ENCODE results near the gene LAMP5.

DNA sequence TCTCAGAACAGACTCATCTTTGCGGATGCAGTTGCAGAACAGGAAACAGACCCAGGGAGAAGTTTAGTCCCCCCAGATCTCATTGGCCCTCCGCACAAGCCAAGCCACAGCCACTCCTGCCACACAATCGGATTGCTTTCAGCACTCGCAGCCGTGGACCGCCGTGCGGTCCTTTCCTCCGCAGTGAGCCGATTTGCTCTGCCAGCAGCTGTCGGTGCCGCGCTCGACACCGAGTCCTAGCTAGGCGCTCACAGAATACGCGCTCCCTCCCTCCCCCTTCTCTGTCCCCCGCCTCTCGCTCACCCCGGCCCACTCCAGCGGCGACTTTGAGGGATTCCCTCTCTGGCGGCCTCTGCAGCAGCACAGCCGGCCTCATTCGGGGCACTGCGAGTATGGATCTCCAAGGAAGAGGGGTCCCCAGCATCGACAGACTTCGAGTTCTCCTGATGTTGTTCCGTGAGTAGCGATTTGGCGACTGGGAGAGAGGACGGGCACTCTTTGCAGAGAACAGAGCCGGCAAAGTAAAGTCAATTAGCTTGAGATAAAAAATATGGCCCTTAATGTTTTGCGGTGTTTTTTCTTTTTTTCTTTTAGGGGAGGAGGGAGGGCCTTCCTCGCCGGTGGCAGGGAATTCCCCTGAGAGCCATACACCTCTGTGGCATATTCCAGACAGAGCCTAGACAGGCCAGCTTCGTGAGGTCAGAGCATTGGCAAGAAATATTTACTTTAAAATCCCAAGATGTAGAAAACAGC, at the start of gene LAMP5:
- TF ChIP-seq, protein P1, sequence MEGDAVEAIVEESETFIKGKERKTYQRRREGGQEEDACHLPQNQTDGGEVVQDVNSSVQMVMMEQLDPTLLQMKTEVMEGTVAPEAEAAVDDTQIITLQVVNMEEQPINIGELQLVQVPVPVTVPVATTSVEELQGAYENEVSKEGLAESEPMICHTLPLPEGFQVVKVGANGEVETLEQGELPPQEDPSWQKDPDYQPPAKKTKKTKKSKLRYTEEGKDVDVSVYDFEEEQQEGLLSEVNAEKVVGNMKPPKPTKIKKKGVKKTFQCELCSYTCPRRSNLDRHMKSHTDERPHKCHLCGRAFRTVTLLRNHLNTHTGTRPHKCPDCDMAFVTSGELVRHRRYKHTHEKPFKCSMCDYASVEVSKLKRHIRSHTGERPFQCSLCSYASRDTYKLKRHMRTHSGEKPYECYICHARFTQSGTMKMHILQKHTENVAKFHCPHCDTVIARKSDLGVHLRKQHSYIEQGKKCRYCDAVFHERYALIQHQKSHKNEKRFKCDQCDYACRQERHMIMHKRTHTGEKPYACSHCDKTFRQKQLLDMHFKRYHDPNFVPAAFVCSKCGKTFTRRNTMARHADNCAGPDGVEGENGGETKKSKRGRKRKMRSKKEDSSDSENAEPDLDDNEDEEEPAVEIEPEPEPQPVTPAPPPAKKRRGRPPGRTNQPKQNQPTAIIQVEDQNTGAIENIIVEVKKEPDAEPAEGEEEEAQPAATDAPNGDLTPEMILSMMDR (conservative IDR thresholded peaks at IDR 0.05; ENCODE audit: low read depth in 2 of 2): no peak
- no peak for TF ChIP-seq ZNF331 (CRISPR knock-in tag; IDR thresholded peaks at IDR 0.05; ENCODE audit: low read depth)
- TF ChIP-seq POLR2AphosphoS5 (IDR thresholded peaks at IDR 0.05; ENCODE audit: low read depth): no peak
- TF ChIP-seq, protein P2, sequence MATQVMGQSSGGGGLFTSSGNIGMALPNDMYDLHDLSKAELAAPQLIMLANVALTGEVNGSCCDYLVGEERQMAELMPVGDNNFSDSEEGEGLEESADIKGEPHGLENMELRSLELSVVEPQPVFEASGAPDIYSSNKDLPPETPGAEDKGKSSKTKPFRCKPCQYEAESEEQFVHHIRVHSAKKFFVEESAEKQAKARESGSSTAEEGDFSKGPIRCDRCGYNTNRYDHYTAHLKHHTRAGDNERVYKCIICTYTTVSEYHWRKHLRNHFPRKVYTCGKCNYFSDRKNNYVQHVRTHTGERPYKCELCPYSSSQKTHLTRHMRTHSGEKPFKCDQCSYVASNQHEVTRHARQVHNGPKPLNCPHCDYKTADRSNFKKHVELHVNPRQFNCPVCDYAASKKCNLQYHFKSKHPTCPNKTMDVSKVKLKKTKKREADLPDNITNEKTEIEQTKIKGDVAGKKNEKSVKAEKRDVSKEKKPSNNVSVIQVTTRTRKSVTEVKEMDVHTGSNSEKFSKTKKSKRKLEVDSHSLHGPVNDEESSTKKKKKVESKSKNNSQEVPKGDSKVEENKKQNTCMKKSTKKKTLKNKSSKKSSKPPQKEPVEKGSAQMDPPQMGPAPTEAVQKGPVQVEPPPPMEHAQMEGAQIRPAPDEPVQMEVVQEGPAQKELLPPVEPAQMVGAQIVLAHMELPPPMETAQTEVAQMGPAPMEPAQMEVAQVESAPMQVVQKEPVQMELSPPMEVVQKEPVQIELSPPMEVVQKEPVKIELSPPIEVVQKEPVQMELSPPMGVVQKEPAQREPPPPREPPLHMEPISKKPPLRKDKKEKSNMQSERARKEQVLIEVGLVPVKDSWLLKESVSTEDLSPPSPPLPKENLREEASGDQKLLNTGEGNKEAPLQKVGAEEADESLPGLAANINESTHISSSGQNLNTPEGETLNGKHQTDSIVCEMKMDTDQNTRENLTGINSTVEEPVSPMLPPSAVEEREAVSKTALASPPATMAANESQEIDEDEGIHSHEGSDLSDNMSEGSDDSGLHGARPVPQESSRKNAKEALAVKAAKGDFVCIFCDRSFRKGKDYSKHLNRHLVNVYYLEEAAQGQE (IDR thresholded peaks at IDR 0.05; ENCODE audit: unreplicated experiment): peak; percentile 62
- no peak for TF ChIP-seq STAT1 (IDR thresholded peaks at IDR 0.05; ENCODE audit: unreplicated experiment)
- TF ChIP-seq EZH2phosphoT487 (IDR thresholded peaks at IDR 0.05; ENCODE audit: unreplicated experiment): no peak
- TF ChIP-seq EZH2 (IDR thresholded peaks at IDR 0.05; ENCODE audit: low read depth, unreplicated experiment): peak; percentile 82
- TF ChIP-seq, protein P3, sequence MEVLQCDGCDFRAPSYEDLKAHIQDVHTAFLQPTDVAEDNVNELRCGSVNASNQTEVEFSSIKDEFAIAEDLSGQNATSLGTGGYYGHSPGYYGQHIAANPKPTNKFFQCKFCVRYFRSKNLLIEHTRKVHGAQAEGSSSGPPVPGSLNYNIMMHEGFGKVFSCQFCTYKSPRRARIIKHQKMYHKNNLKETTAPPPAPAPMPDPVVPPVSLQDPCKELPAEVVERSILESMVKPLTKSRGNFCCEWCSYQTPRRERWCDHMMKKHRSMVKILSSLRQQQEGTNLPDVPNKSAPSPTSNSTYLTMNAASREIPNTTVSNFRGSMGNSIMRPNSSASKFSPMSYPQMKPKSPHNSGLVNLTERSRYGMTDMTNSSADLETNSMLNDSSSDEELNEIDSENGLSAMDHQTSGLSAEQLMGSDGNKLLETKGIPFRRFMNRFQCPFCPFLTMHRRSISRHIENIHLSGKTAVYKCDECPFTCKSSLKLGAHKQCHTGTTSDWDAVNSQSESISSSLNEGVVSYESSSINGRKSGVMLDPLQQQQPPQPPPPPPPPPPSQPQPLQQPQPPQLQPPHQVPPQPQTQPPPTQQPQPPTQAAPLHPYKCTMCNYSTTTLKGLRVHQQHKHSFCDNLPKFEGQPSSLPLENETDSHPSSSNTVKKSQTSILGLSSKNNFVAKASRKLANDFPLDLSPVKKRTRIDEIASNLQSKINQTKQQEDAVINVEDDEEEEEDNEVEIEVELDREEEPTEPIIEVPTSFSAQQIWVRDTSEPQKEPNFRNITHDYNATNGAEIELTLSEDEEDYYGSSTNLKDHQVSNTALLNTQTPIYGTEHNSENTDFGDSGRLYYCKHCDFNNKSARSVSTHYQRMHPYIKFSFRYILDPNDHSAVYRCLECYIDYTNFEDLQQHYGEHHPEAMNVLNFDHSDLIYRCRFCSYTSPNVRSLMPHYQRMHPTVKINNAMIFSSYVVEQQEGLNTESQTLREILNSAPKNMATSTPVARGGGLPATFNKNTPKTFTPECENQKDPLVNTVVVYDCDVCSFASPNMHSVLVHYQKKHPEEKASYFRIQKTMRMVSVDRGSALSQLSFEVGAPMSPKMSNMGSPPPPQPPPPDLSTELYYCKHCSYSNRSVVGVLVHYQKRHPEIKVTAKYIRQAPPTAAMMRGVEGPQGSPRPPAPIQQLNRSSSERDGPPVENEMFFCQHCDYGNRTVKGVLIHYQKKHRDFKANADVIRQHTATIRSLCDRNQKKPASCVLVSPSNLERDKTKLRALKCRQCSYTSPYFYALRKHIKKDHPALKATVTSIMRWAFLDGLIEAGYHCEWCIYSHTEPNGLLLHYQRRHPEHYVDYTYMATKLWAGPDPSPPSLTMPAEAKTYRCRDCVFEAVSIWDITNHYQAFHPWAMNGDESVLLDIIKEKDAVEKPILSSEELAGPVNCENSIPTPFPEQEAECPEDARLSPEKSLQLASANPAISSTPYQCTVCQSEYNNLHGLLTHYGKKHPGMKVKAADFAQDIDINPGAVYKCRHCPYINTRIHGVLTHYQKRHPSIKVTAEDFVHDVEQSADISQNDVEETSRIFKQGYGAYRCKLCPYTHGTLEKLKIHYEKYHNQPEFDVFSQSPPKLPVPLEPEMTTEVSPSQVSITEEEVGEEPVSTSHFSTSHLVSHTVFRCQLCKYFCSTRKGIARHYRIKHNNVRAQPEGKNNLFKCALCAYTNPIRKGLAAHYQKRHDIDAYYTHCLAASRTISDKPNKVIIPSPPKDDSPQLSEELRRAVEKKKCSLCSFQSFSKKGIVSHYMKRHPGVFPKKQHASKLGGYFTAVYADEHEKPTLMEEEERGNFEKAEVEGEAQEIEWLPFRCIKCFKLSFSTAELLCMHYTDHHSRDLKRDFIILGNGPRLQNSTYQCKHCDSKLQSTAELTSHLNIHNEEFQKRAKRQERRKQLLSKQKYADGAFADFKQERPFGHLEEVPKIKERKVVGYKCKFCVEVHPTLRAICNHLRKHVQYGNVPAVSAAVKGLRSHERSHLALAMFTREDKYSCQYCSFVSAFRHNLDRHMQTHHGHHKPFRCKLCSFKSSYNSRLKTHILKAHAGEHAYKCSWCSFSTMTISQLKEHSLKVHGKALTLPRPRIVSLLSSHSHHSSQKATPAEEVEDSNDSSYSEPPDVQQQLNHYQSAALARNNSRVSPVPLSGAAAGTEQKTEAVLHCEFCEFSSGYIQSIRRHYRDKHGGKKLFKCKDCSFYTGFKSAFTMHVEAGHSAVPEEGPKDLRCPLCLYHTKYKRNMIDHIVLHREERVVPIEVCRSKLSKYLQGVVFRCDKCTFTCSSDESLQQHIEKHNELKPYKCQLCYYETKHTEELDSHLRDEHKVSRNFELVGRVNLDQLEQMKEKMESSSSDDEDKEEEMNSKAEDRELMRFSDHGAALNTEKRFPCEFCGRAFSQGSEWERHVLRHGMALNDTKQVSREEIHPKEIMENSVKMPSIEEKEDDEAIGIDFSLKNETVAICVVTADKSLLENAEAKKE (CRISPR knock-in tag; IDR thresholded peaks at IDR 0.05): no peak
- no peak for TF ChIP-seq ZNF114 (CRISPR knock-in tag; IDR thresholded peaks at IDR 0.05)
- no peak for TF ChIP-seq CREB1 (CRISPR knock-in tag; IDR thresholded peaks at IDR 0.05; ENCODE audit: low read depth)
- no peak for TF ChIP-seq JUNB (IDR thresholded peaks at IDR 0.05; ENCODE audit: unreplicated experiment)

All from GM23338 (cell line).